ENCODE data around the gene CYP2C8. TPM values are rescaled to one million over a fixed set of nuclear protein-coding genes. Genes with fewer than 3 reads are reported as not detected.
"Not testable (repeated sequence)": the region's sequence is repeated elsewhere in the genome, so short reads cannot be mapped to it uniquely, and the experiment has no call there.

The CYP2C8 gene
- under 1 TPM; 0.15 to 0.21 TPM for total RNA-seq

DNA sequence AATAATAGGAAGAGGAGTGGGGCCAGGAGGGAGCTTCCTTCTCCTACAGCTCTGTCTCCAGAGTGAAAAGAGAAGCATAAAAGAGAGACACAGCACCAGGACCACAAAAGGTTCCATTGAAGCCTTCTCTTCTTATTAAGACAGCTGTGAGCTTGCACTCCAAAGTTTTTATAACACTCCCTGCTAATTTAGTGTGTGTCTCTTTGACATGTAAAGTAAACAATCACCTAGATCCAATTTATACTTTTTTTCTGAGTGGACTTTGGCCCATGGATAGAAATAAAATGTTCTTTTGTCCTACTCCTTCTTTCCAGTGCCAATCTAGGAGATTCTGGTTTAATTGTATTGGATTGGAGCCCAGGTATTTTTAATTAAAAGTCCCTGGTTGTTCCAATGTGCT lies at the start of gene CYP2C8:
Gene CYP2C8 (minus strand): TSS at position 212 of the 400 bp plus-strand sequence. CDS start 95 bp downstream, at position 117.
- ChIA-PET POLR2A (no interaction called here), CTCF (no interaction called here)

DNA sequence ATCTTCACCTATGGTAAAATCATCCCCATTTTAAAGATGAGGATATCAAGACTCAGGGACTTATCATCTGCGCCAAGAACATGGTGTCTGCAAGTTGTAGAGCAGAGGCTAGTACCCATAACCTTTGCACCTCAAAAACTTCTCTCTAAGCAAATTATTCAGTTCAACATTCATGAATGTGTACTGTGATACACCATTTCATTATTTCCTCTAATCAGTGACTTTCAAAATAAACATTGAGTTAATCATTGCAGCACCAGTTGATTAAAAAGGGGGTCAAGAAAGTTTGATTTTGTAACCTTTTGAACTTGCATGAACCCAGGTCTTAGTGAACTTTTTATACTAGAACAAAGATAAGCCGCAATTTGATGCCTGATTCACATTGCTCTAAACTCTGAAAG lies 47.6 kb upstream of the CYP2C8 start:
- POLR2A ChIA-PET: no interaction called here
- CTCF ChIA-PET: no interaction called here

DNA sequence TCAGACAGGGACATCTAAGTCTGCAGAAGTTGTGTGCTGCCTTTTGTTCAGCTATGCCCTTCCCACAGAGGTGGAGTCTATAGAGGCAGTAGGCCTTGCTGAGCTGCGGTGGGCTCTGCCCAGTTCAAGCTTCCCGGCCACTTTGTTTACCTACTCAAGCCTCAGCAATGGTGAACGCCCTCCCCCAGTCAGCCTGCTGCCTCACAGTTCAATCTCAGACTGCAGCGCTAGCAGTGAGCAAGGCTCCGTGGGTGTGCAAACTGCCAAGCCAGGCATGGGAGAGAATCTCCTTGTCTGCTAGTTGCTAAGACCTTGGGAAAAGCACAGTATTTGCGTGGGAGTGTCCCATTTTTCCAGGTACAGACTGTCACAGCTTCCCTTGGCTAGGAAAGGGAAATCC lies 41.5 kb upstream of the CYP2C8 start:
- POLR2A ChIA-PET, CTCF ChIA-PET: not testable (repeated sequence)

DNA sequence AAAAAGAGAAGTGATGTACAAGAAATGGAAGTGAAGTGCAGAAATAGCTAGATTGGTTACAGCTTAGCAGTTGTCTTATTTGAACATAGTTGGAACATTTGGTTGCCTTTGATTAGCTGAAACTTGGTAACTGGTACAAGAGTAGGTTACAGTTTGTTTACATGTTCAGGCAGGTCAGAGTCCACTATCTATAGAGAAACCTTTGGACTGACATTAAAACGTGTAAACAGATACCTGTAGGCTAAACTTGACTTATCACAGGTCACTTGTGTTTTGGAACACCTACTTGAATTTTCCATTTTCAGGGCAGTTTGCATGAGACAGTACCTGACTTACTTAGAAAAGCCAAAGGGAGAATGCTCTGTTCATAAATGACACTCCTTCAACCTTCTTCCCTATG lies 28.5 kb upstream of the CYP2C8 start:
- ChIA-PET POLR2A (no interaction called here), CTCF (no interaction called here)

DNA sequence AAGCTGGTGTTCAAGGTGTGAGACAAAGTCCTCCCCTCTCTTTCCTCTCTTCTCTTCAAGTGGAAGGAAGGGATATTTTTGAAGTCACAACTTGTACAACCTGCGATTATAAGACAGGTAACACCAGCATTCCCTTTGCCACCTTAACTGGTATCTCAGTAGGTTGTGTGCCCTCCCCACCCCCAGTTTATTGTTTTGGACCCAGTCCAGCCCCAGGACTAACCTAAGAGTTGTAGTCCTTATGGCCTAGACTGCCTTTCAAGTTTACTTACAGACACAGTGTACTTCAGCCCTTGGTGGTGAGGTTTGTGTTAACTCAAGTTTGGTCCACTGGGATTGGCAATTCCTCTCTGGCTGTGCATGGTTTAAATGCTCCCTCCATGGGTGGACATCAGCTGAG lies 26.8 kb upstream of the CYP2C8 start:
- ChIA-PET CTCF (no interaction called here), POLR2A (no interaction called here)

DNA sequence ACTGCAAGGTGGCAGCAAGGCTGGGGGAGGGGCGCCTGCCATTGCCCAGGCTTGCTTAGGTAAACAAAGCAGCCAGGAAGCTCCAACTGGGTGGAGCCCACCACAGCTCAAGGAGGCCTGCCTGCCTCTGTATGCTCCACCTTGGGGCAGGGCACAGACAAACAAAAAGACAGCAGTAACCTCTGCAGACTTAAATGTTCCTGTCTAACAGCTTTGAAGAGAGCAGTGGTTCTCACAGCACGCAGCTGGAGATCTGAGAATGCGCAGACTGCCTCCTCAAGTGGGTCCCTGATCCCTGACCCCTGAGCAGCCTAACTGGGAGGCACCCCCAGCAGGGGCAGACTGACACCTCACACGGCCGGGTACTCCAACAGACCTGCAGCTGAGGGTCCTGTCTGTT lies 10.3 kb upstream of the CYP2C8 start:
- CTCF ChIA-PET, POLR2A ChIA-PET: not testable (repeated sequence)

DNA sequence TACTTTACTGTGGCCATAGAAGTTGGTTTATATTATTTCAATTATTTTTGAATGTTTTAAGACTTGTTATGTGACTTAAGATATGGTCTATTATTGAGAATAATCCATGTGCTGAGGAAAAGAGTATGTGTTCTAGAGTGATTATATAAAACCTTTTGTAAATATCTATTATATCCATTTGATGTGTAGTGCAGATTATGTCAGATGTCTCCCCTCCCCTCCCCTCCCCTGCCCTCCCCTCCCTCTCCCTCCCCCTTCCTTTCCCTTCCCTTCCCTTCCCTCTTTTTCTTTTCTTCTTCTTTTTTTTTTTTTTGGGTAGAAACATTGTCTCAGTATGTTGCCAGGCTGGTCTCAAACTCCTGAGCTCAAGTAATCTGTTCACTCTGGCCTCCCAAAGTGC lies 8.3 kb upstream of the CYP2C8 start:
- POLR2A ChIA-PET: no interaction called here

DNA sequence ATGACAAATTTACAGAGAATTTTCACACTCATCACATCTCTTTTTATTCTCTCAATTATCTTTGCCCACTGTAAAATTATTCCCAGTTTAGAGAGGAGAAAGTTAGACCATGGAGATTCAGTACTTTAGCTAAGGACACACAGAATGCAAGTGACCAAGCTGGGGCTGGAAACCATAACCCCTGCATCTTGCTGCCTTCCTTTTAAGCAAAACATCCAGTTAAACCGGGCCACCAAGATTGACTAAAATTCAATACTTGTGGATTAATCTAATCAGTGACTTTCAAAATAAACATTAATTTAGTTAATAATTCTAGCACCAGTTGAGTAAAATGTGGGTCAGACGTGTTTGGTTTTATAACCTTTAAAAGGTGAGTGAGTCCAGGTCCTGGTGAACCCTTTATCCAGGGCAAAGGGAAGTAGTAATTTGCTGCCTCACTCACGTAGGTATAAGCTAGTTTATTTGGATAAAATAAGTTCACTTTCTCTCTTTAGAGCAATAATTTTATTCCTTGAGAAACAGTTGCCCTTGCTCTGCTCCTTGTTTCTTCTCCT lies 1.9 kb upstream of the CYP2C8 start:
- POLR2A ChIA-PET: no interaction called here
- CTCF ChIA-PET: no interaction called here

More for the DNA sequence above, 8.3 kb upstream of the CYP2C8 start:
- CTCF ChIA-PET: no interaction called here

DNA sequence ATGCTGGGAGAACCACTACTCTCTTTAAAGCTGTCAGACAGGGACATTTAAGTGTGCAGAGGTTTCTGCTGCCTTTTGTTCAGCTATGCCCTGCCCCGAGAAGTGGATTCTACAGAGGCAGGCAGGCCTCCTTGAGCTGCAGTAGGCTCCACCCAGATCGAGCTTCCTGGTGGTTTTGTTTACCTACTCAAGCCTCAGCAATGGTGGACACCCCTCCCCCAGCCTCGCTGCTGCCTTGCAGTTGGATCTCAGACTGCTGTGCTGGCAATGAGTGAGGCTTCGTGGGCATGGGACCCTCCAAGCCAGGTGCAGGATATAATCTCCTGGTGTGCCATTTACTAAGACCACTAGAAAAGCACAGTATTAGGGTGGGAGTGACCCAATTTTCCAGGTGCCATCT lies 5.2 kb downstream of the CYP2C8 start:
- POLR2A ChIA-PET, CTCF ChIA-PET: not testable (repeated sequence)

DNA sequence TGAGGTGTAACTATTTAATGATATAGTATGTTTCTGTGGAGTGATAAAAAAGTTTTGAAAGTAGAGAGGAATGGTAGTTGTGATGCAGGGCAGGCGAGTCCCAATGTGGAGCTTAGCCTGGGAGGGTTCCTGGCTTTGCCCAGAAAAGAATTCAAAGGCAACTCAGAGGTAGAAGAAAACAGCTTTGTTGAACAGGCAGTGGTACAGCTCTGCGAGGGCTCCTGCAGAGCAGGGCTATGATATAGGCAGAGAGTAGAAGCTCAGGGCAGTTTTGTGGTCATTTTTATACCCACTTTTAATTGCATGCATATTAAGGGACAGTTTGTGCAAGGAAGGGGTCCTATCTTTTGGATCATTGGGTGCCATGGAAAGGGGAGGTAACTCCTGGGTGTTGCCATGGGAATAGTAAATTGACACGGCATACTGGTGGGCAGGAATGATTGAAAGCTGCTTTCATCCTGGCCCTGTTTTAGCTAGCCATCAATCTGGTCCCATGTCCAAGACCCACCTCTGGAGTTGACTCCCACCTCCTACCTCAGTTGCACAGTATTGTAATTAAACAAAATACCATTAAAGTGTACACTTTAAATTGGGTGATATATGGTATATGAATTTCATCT lies 12.4 kb downstream of the CYP2C8 start:
- CTCF ChIA-PET: no interaction called here

DNA sequence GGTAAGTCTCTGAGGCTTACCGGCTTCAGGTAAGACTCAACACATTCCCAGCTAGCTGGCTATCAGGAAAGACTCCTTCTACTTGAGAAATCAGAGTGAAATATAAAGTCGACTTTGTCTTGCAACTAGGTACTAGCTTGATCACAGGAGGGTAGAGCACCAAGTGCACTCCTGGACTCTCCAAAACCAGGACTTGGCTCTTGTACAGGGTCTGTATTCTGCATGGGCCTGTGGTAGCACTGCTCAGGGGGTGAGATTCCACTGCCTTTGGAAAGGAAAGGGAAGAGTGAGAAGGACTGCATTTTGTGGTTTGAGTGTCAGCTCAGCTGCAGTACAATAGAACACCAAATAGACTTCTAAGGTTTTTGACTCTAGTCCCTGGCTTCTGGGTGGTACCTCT lies 19.4 kb downstream of the CYP2C8 start:
- POLR2A ChIA-PET: no interaction called here

More for the DNA sequence above, 12.4 kb downstream of the CYP2C8 start:
- POLR2A ChIA-PET: no interaction called here

DNA sequence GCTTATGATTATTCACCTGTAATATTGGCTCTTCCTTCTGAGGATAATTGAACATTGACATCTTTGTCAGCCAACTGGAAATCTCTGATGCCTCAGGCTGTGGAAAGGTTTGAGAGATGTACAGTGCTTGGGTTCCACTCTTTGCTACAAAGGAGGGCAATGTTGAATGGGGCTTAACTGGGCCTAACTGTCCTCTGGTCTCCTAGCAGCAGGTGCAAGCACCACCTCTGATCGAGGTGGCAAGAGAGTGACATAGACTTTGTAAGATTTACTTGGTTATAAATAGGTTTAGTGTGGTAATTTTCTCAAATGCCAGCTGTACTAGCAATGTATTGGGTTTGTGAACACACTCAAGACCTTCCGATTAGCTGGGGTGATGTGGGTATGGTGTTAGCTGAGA lies 21.1 kb downstream of the CYP2C8 start:
- ChIA-PET POLR2A (no interaction called here), CTCF (no interaction called here)

More for the DNA sequence above, 19.4 kb downstream of the CYP2C8 start:
- CTCF ChIA-PET: no interaction called here

DNA sequence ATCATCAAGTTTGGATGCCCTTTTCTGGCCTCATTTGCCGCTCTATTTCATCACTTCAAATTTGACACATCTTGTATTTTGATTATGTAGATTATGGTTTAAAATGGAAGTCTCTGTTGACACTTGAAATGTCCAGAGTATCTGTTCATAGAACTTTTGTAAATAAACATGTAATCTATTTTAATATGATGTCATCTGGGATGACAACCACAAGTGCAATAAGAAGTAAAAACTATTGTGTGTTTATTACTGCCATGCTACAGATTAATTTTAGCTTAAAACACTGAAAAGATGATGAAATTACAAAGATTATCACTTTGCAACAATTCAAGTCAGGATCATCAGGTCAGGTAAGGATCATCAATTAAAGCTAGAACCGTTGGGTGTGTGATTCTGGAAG lies 30.0 kb downstream of the CYP2C8 start:
- CTCF ChIA-PET: no interaction called here
- POLR2A ChIA-PET: no interaction called here

DNA sequence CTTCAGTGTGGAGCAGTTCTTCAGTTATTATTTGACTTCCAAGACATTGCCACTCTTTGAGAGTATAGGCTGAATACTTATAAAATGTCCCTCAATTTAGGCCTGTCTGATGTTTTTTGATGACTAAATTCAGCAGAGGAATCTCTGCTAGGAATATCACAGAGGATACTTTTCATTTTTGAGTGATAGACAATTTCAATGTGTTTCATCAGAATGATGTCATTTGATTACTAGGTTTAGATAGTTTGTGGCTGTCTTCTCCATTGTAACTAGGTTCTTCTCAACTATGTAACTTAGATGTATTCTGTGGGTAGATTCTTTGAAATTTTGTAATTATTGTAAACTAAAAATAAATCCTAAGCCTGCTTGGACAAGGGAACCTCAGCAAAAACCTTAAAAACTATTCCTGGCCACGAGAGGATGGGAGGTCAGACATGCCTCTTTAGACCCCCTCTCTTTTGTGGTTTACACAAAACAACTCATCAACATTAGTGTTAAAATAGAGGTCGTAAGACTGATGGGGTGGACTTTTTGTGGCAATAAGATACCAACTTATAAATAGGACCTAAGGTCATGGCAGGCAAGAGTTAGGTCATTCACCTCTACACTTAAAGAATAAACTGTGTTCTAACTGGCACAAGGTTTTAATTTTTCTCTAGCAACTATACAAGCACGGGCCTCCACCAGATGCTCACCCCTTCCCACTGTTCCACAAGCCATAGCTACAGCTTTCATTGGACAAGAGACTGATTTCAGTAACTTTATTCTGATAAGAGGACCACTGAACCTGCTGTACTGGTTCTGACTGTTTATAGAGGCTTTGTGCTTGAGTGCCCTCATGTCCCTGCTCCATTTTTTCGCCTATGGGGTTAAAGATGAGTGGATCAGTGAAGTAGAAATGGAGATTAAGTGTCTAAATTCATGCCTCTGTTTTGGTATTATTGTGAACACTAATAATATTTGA lies 33.7 kb downstream of the CYP2C8 start:
- POLR2A ChIA-PET: no interaction called here
- CTCF ChIA-PET: no interaction called here

DNA sequence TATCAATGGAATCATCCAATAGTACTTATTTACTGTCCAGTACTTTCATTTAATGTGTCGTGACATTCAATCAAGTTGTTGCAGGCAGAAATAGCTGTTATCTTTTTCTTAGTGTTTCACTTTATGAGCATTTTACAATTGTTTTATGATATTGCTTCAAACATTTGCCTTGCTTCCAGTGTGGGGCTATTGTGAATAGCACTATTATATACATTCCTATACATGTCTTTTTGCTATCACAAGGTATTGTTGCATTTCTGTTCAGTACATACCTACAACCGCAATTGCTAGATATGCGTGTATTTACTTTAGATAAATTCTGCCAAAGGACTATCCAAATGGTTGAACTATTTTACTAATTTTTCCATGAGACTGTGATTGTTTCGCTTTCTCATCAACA lies 34.9 kb downstream of the CYP2C8 start:
- POLR2A ChIA-PET: no interaction called here
- CTCF ChIA-PET: no interaction called here

DNA sequence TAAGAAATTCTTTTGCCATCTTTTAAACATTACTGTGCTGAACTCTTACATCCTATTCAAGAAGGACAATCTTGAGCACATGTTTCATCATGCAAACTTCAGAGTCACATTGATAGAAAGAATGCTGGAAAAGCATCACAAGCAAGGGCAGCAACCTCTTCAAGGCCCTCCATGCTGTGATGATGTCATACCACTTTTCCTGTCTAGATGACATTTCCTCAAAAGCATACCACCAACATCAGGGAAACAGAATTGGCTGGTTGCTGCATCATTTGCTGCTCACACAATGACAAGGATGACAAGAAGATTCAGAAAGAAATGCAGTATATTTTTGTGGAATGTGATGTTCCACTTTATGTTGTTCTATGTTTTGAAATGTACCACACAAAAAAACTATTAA lies 37.6 kb downstream of the CYP2C8 start:
- CTCF ChIA-PET: no interaction called here
- POLR2A ChIA-PET: no interaction called here

DNA sequence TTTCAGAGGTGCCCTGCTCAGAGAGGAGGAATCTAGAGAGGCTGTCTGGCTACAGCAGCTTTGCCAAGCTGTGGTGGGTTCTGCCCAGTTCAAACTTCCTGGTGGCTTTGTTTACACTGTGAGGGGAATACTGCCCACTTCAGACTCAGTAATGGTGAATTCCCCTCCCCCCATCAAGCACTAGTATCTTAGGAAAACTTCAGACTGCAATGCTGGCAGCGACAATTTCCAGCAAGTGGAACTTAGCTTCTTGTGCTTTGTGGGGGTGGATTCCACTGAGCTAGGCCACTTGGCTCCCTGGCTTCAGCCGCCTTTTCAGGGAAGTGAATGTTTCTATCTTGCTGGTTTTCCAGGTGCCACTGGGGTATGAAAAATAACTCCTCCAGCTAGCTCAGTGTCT lies 42.8 kb downstream of the CYP2C8 start:
- ChIA-PET CTCF (no interaction called here), POLR2A (no interaction called here)

DNA sequence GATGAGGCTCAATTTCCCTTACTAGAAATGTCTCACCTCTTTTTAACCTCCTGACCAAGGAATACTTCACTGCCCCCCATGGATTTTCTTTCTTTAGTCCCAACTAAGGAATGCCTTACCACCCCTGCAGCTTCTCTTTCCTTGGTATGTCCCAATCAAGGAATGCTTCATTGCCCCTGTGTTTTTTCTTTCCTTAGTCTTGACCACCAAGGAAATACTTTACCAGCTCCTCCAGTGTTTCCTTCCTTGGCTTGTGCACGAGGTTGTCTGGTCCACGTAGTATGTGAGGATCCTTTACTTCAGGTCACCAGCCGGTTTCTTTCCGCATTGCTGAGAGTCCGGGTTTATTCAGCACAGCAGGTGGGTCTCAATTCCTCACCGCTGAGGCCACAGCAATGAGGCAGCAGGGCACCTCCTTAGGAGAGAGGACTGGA lies 71.5 kb downstream of the CYP2C8 start:
- ChIA-PET CTCF (no interaction called here), POLR2A (no interaction called here)

DNA sequence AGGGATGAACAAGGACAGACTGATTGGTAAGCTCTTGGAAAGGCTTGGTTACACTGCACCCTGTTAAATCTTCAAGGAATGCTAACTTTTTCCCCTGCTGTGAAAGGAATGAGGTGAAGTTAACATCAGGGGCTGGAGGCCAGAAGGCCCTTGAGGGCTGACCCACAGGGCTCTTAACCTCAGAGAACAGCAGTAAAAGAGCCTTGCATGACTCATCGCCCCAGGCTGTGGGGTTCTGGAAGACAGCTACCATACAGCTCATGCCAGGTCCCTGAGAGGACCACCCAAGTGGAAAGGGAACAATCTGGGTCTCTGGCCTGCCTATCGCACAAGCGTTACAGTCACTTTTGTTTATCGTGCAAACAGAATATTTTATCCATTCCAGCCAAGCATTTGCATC lies 76.5 kb downstream of the CYP2C8 start:
- POLR2A ChIA-PET: no interaction called here
- CTCF ChIA-PET: no interaction called here

DNA sequence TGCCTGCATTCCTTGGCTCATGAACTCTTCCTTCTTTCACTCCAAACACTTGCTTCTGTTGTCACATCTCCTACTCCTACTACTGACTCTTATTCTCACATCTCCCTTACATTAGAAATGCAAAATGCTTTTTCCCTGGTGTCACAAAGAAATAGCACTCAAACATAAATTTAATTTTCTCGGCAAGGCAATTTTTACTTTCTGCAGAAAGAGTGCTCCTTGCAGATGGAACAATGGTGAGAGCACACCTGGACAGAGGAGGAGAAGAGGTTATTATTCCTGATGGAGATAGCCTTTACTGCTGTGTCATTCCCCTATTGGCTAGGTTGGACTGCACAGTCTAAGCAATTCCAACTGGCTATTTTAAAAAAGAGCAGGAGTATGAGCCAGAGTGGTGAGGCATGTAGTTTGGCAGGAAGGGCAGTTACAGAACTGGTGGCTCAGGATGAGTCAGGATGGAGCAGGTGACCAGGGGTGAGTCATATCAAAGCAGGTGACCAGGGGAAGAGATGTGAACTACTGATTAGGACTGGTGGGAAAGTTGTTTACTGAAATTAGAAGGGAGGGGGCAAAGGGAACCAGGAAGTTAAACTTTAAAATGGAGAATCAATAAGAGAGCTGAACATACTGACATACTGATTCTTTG lies 77.9 kb downstream of the CYP2C8 start:
- POLR2A ChIA-PET: no interaction called here
- CTCF ChIA-PET: no interaction called here

DNA sequence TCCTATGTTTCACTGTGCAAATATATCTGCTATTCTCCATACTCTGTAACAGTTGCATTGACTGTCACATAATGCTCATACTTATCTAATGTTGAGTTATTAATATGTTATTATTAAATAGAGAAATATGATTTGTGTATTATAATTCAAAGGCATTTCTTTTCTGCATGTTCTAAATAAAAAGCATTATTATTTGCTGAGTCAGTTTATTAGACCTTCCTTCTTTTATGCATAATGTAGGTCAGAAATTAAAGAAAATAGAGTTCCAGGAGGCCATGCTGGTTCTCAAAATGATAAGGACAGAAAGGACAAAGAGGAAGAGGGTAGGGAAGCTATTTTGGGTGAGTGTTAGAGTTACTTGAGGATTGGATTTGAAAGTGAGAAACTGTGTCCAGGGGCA lies 80.1 kb downstream of the CYP2C8 start:
- ChIA-PET POLR2A (no interaction called here), CTCF (no interaction called here)
